Thyroid gland (tissue), 4 donors: ENCODE data around the gene AADACL2.

Experiments
- CTCF ChIP-seq, 6 experiments: fragments of 200-600 bp in 3 of 6; fragments of 450-650 bp in 3 of 6; sonication (generic) in 3 of 6; IDR thresholded peaks; one replicate each; pipeline ENCODE4 v1.5.1; 2016 to 2019; ENCODE audit warnings: antibody characterized with exemption in 6 of 6, mild to moderate bottlenecking in 2 of 6, inconsistent platforms in 1 of 6, moderate library complexity in 1 of 6
- POLR2A ChIP-seq, 2 donors: fragments of 450-650 bp; IDR thresholded peaks; one replicate each; pipeline ENCODE4 v1.6.1; 2017; ENCODE audit warnings: antibody characterized with exemption in 2 of 2, mild to moderate bottlenecking in 2 of 2, moderate library complexity in 1 of 2

GRCh38 chr3:151732861-151733260 is 866 bp upstream of the AADACL2 start:
- TF ChIP-seq CTCF (IDR thresholded peaks at IDR 0.05) (no peak), POLR2A (IDR thresholded peaks at IDR 0.05) (no peak)
